ENCODE data around the gene DFFB. TPM values are rescaled to one million over a fixed set of nuclear protein-coding genes. Genes with fewer than 3 reads are reported as not detected.

DFFB gene
- total RNA-seq, 1 donor from 2014 or later = 16.4 TPM

GRCh38 chr1:3881193-3881480 is 23.9 kb downstream of the DFFB start:
- Mint-ChIP-seq H3K36me3 (ENCODE audit: unreplicated experiment) (peaks cover 19% of the 10 kb centered on the region), H3K27ac (ENCODE audit: unreplicated experiment) (no peak overlapping the region), H3K4me3 (ENCODE audit: unreplicated experiment) (no peak overlapping the region), H3K27me3 (ENCODE audit: unreplicated experiment) (peaks cover 6% of the 10 kb centered on the region), H3K9me3 (ENCODE audit: unreplicated experiment) (peaks cover 4% of the 10 kb centered on the region), H3K4me1 (ENCODE audit: low read depth, unreplicated experiment) (peaks cover 3% of the 10 kb centered on the region)
- no peak for TF ChIP-seq CTCF (IDR thresholded peaks at IDR 0.05; ENCODE audit: partially characterized antibody, unreplicated experiment)
- no peak for DNase-seq

DNA sequence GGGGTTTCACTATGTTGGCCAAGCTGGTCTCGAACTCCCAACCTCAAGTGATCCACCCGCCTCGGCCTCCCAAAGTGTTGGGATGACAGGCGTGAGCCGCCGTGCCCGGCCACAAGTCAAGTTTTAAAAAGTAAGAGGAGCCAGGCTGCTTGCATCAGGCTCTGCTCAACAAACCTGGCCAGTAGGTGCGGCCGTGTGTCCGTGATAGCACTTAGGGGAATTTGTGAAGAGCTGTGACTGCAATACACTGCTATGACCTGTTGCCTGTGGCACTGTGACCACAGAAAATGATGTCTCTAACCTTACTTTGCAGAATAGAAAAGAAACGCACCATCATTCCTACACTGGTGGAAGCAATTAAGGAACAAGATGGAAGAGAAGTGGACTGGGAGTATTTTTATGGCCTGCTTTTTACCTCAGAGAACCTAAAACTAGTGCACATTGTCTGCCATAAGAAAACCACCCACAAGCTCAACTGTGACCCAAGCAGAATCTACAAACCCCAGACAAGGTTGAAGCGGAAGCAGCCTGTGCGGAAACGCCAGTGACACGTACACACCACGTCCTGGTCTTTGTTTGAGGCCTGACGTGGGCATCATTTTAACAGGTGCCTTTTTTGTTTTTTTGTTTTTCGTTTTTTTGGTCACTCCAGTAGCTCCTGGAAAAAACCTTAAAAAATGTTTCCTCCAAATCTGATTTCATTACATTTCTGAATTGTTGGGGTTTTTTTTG is 26.1 kb downstream of the DFFB start:
- H3K36me3 Mint-ChIP-seq (ENCODE audit: unreplicated experiment) = peaks cover 19% of the 10 kb centered on the region
- peaks cover 3% of the 10 kb centered on the region for H3K4me1 Mint-ChIP-seq (ENCODE audit: low read depth, unreplicated experiment)
- no peak for DNase-seq
- peaks cover 6% of the 10 kb centered on the region for H3K27me3 Mint-ChIP-seq (ENCODE audit: unreplicated experiment)
- peaks cover 4% of the 10 kb centered on the region for H3K9me3 Mint-ChIP-seq (ENCODE audit: unreplicated experiment)
- H3K4me3 Mint-ChIP-seq (ENCODE audit: unreplicated experiment) = no peak overlapping the region
- H3K27ac Mint-ChIP-seq (ENCODE audit: unreplicated experiment) = no peak overlapping the region
- TF ChIP-seq CTCF (IDR thresholded peaks at IDR 0.05; ENCODE audit: partially characterized antibody, unreplicated experiment) = no peak

DNA sequence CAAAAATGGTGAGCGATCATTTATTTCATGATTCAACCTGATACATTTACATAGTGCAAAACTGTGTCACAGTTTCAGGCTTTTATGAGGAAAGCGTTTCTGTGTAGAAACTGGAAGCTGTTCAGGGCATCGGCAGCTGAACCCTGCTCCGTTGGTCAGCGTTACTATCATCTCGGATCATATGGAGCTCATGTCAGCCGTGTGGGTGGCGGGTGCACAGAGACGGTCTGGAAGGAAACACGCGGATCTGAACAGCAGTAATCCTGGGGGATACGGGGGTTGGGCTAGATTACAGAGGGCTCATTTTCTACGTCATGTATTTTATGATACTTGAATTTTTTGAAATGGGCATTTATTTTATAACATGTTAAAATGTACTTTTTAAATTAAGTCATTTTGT is 27.7 kb downstream of the DFFB start:
- Mint-ChIP-seq H3K4me3 (ENCODE audit: unreplicated experiment) (no peak overlapping the region), H3K27me3 (ENCODE audit: unreplicated experiment) (peaks cover 4% of the 10 kb centered on the region), H3K4me1 (ENCODE audit: low read depth, unreplicated experiment) (peaks cover 3% of the 10 kb centered on the region), H3K9me3 (ENCODE audit: unreplicated experiment) (no peaks in the 10 kb centered on the region), H3K36me3 (ENCODE audit: unreplicated experiment) (peaks cover 4% of the 10 kb centered on the region), H3K27ac (ENCODE audit: unreplicated experiment) (no peak overlapping the region)
- no peak for DNase-seq
- no peak for TF ChIP-seq CTCF (IDR thresholded peaks at IDR 0.05; ENCODE audit: partially characterized antibody, unreplicated experiment)

- peak overlapping the region; percentile 33 for H3K27ac Mint-ChIP-seq (ENCODE audit: unreplicated experiment)
Observed at GRCh38 chr1:3885611-3886010, 28.3 kb downstream of the DFFB start.

More at GRCh38 chr1:3885611-3886010, 28.3 kb downstream of the DFFB start:
- H3K4me3 Mint-ChIP-seq (ENCODE audit: unreplicated experiment) = no peak overlapping the region
- H3K9me3 Mint-ChIP-seq (ENCODE audit: unreplicated experiment) = no peaks in the 10 kb centered on the region
- no peak for DNase-seq
- peaks cover 3% of the 10 kb centered on the region for H3K4me1 Mint-ChIP-seq (ENCODE audit: low read depth, unreplicated experiment)
- H3K27me3 Mint-ChIP-seq (ENCODE audit: unreplicated experiment) = peaks cover 4% of the 10 kb centered on the region
- no peak for TF ChIP-seq CTCF (IDR thresholded peaks at IDR 0.05; ENCODE audit: partially characterized antibody, unreplicated experiment)
- H3K36me3 Mint-ChIP-seq (ENCODE audit: unreplicated experiment) = peaks cover 4% of the 10 kb centered on the region
